Islet precursor cell (in vitro differentiated cells): ENCODE data around the gene TBKBP1.
"Not testable (repeated sequence)": the region's sequence is repeated elsewhere in the genome, so short reads cannot be mapped to it uniquely, and the experiment has no call there.

Experiments
- DNase-seq: peaks from one replicate; pipeline ENCODE4 v3.0.0-alpha.2; 2018

The TBKBP1 gene

DNA sequence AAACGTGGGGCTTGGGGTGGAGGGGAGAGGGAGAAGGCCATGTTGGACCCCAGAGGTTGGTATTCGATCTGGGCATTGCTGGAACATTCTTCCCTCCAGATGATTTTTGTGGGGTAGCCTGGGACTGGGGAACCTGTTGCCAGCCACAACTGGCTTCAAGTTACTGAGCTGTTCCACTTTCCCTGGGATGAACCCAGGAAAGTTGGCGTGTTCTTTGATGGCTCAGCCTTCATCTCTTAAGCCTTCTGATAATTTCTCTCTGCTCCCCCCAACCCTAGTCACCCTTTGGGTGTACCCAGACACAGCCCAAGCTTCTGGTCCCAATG is 41.1 kb downstream of the TBKBP1 start:
- DNase-seq, result no peak

DNA sequence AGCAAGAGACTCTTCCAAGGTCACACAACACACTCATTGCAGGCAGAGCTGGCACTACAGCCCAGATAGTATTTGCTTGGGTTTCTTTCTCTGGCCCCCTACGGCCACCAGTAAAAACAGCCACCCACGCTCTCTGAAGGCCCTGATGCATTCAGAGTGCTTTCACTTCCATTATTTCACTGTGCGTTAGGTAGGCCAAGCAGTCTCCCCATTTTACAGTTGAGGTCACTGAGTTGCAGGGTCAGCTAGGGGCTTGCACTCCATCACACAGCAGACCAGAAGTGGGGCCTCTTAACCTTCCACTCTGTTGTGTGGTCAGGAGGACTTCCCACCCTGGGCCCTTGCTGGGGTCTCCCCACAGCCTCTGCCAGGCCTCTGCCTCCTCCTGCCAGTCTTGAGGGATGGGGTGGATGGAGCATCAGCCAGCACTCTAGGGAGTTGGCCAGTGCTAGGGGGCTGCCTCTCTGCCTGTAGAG is 41.6 kb downstream of the TBKBP1 start:
- DNase-seq, result peak; percentile 53

DNA sequence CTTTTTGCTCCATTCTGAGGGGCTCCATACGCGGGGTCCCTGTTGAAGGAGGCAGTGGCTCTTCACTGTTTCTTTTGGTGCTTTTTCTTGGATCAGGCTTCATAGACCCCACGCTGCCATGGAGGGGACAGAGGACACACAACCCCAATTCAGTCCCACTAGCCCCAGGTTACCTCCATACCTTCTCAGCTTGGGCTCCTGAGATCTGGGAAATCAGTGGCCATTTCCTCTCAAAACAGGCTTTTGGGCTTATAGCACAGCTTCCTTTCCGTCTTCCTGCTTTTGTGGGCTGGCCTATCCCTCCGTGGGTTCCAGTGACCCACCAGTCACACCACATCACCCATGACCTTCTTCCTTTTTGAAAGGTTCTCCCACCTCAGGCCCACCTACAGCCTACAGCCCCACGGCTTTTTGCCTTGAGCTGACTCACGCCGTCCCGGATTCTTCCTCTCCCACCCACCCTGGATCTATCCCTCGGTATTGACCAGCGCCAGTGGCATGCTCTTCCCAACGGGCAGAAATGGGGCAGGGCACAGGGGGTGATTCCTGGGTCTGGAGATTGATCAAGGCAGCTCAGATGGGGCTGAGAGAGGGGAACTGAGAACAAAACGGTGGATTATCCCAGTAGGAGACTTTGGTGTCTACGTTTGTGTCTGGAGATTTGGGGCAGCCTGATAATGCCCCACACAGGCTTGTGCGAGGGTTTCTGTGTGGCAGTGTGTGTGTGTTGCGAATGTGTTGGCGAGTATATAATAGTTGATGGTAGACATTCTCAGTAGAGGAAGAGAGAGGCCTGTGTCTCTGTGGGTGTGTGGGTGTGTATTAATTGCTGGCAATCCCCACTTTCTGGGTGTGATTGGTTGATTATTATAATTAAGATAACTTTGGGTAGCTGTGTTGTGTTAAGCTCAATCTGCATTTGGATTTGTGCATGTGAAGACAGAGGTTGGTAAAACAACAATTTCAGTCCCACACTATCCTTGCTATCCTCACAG is 42.8 kb downstream of the TBKBP1 start:
- DNase-seq, result peak; percentile 45

DNA sequence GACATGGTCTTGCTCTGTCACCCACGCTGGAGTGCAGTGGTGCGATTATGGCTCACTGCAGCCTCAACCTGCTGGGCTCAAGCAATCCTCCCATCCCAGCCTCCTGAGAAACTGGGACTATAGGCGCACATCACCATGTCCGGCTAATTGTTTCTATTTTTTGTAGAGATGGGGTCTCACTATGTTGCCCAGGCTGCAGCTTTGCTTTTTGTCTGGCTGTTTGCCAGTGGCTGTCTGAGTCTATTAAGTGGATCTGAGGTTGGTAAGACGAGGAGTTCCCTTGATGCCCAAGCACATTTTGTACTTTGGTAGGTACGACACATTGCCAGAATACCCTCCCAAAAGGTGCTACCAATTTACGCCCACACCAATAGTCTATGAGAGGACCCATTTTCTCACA is 44.2 kb downstream of the TBKBP1 start:
- no peak for DNase-seq

DNA sequence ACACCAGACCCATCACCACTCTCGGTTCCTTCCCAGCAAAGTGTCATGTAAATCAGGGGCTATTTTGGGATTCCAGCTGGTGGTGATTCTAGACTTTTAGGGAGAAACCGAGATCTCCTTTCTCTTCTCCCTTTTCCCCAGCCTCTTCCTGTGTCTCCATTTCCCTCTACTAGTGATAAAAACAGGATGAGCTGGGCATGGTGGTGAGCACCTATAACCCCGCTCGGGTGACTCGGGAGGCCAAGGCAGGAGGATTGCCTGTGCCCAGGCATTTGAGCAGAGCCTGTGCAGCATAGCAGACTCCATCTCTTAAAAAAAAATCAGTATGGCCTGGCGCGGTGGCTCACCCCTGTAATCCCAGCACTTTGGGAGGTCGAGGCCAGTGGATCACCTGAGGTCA is 45.2 kb downstream of the TBKBP1 start:
- DNase-seq, result peak; percentile 49

DNA sequence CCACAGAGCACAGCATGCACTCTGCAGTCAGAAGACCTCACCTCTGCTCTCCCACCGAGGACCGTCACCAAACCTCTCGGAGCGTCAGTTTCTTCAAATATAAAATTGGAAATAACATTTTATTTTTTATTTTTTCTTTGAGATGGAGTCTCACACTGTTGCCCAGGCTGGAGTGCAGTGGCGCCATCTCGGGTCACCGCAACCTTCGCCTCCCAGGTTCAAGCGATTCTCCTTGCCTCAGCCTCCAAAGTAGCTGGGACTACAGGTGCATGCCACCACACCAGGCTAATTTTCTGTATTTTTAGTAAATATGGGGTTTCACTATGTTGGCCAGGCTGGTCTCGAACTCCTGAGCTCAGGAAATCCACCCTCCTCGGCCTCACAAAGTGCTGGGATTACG is 46.0 kb downstream of the TBKBP1 start:
- DNase-seq, result not testable (repeated sequence)

DNA sequence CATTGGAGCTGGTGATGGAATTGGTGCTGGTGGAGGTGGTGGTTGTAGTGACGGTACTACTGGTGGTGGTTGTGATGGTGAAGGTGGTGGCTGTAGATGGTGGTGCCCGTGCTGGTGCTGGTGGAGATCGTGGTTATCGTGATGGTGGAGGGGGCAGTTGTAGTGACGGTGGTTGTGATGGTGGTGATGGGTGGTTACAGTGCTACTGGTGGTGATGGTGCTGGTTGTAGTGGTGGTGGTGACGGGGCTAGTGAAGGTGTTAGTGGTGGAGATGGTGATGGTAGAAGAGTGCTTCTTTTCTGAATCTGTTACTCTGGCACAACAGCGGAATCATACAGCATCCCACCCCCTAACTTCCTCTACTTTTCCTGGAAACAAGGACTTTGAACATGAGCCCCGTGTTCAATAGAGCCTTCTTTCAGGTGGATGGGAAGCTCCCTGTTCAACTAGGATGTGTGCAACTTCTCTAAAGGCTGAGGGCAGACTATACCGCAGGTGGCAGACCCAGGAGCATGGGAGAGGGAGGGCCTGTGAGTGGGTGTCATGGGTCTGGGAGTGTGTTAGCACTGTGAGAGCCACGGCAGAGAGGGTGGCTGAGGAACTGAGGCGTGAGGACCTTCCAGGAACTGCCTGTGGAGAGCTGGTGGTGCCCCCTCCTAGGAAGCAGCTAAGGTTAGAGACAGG is 47.3 kb downstream of the TBKBP1 start:
- peak; percentile 49 for DNase-seq

DNA sequence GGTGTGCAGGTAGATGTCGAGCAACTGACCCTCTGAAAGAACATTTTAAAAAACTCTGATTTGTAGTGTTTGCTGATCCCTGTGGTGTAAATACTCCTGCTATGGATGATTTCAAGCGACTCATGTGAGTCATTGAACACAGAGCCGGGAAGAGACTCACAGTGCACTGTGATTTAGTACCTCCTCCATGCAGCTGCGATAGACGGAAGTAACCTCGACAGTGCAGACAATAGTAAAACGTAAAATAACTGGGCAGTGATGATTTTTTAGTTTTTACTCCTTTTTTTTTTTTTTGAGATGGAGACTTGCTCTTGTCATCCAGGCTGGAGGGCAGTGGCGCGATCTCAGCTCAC is 47.8 kb downstream of the TBKBP1 start:
- no peak for DNase-seq

DNA sequence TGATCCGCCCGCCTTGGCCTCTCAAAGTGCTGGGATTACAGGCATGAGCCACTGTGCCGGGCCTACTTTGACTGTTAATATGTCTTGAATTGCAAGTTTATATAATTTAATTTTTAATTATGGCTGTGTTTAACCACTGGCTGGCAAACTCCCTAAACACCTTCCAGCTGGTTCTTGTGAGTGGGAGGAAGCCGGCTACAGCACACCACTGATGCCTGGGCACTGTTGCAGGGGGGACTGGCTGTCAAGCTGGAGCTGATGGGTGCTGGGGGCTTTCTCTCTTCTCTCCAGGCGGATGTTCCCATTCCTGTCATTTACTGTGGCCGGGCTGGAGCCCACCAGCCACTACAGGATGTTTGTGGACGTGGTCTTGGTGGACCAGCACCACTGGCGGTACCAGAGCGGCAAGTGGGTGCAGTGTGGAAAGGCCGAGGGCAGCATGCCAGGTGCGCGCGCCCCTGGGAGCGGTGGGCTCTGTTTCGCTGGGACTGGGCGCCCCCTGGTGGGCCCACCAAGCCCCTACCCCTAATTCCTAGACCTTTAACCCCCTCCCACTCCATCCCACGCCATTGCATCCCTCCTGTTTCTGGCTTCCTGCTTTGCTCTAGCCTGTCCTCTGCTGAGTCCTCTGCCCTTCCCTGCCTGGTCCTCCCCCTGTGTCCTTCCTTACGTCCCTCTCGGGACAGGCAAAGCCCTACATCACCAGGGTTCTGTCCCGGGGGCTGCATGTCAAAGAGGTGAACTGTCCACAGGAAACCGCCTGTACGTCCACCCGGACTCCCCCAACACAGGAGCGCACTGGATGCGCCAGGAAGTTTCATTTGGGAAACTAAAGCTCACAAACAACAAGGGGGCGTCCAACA is 48.6 kb downstream of the TBKBP1 start:
- peak; percentile 83 for DNase-seq

DNA sequence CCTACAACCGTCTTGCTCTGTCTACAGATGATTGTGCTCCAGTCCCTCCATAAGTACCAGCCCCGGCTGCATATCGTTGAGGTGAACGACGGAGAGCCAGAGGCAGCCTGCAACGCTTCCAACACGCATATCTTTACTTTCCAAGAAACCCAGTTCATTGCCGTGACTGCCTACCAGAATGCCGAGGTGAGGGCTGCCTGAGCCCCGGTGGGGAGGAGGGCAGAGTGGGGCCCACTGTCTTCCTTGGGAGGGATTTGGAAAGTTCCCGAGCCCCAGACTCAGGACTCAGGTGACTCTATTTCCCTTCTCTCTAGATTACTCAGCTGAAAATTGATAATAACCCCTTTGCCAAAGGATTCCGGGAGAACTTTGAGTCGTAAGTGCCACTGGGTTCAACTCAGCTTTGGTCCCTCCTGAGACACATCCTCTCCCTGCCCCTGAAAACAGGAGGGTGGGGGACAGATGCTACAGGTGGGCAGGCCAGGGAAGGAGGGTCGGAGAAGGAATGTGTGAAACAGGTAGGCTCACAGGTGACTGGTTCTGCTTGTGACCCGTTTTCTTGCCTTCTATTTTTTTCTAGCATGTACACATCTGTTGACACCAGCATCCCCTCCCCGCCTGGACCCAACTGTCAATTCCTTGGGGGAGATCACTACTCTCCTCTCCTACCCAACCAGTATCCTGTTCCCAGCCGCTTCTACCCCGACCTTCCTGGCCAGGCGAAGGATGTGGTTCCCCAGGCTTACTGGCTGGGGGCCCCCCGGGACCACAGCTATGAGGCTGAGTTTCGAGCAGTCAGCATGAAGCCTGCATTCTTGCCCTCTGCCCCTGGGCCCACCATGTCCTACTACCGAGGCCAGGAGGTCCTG is 50.4 kb downstream of the TBKBP1 start:
- peak; percentile 46 for DNase-seq

DNA sequence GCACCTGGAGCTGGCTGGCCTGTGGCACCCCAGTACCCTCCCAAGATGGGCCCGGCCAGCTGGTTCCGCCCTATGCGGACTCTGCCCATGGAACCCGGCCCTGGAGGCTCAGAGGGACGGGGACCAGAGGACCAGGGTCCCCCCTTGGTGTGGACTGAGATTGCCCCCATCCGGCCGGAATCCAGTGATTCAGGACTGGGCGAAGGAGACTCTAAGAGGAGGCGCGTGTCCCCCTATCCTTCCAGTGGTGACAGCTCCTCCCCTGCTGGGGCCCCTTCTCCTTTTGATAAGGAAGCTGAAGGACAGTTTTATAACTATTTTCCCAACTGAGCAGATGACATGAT is 51.0 kb downstream of the TBKBP1 start:
- peak; percentile 52 for DNase-seq

DNA sequence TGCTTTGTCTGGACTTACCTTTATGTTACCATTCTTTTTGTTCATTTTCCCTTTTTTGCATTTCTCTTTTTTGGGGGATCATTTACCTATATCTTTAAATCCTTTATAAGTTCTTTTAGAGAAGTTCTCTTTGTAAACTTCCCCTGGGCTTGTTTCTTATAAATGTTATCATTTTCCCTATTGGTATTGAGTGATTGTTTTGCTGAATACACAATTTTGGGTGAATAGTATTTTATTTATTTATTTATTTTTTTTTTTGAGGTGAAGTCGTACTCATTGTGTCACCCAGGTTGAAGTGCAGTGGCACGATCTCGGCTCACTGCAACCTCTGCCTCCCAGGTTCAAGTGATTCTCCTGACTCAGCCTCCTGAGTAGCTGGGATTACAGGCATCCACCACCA is 57.5 kb downstream of the TBKBP1 start:
- DNase-seq, result no peak

DNA sequence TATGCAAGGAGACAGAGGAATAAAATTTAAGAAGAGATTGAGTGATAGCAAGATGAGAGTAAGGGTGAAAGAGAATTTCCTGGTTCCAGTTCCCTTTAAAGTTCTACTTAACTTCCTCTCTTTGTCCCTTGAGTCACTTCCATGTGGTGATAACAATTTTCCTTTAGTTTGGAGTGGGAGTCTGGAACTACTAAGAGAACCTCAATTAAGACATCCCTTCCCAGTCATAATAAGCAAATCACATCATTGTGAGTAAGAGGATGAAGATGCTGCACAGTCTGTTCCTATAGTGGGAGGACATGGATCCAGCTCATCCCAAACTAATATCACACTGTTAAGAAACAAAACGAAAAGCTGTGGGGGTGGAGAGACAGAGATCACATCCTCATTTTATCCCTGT is 63.4 kb downstream of the TBKBP1 start:
- no peak for DNase-seq

DNA sequence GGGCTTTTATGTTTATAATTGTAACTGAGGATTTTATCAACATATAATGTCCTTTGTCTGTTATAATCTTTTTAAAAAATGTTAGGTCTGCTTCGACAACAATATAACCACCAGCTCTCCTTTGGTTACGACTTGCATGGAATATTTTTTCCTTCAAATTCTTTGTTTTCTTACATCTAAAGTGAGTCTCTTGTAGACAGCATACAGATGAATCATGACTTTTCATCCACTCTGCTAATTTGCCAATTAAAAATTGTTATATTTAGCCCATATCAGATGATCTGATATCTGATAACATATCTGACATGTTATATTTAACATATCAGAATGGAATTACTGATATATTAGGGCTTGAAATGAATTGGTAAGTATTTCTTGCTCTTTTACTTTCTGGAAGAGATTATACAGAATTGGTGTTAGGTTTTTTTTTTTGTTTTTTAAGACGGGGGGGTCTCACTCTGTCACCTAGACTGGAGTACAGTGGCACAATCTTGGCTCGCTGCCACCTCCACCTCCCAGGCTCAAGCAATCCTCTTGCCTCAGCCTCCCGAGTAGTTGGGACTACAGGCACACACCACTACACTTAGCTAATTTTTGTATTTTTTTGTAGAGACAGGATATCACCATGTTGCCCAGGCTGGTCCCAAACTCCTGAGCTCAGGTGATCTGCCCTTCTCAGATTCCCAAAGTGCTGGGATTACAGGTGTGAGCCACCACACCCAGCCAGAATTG is 66.6 kb downstream of the TBKBP1 start:
- DNase-seq, result no peak
